Right lobe of liver (tissue), 6 donors: ENCODE measurements around the gene CEACAM18. TPM values are rescaled to one million over a fixed set of nuclear protein-coding genes. Genes with fewer than 3 reads are reported as not detected.

Experiments
- ATAC-seq, 4 donors: fragments of 200-7000 bp; cut with Tn5 transposase; one replicate each; pipeline ENCODE4 v1.9.1; 2020; ENCODE audit warnings: mild to moderate bottlenecking in 4 of 4, moderate library complexity in 4 of 4
- DNase-seq, 3 donors: peaks; one replicate each; pipeline ENCODE4 v3.0.0-alpha.2; 2020
- H3K27ac ChIP-seq, 3 donors: fragments of 200-600 bp; one replicate each; pipeline ENCODE4 v1.8.0; 2022
- H3K27me3 ChIP-seq, 2 donors: fragments of 200-600 bp; one replicate each; pipeline ENCODE4 v1.8.0; 2022
- H3K36me3 ChIP-seq, 4 donors: fragments of 200-600 bp; sonication (generic) in 1 of 4; one replicate each; pipeline versions ENCODE4 v1.5.1 to v1.8.0; 2017 to 2022; ENCODE audit warnings: control low read depth in 1 of 4
- H3K4me1 ChIP-seq, 4 donors: fragments of 200-600 bp; sonication (generic) in 1 of 4; one replicate each; pipeline versions ENCODE4 v1.5.1 to v1.8.0; 2017 to 2022; ENCODE audit warnings: control low read depth in 1 of 4
- H3K4me3 ChIP-seq, 3 donors: fragments of 200-600 bp; one replicate each; pipeline ENCODE4 v1.8.0; 2022
- H3K9me3 ChIP-seq, 4 donors: fragments of 200-600 bp; sonication (generic) in 1 of 4; one replicate each; pipeline versions ENCODE4 v1.5.1 to v1.8.0; 2017 to 2022; ENCODE audit warnings: control low read depth in 1 of 4
- POLR2A ChIP-seq: fragments of 450-650 bp; IDR thresholded peaks from one replicate; pipeline ENCODE4 v1.6.1; 2017; ENCODE audit warnings: antibody characterized with exemption, mild to moderate bottlenecking
- WGBS: methylation state at CpG from one replicate; pipeline ENCODE4 v1.1.6; 2018; ENCODE audit warnings: low coverage, low lambda C conversion rate; ENCODE audit not compliant: insufficient coverage; ENCODE audit errors: missing lambda C conversion rate; 5-methylcytosine and 5-hydroxymethylcytosine counted together
- intact Hi-C, 2 donors: fragments of 100-400 bp; cut with DNase I; formaldehyde crosslinking; loops; one replicate each; pipeline versions ENCODE4 v1.11.2 to v1.14.1; 2022
- total RNA-seq, 6 experiments: library from RNA; depleted of rRNA in 2 of 6; stranded (reverse); fragments of >200 nt in 2 of 6; fragmentation: NEBNext Ultra II Directional in 3 of 6; extraction: Animal tissue kit (Norgen Biotek cat#: 25700) in 3 of 6; gene quantifications; one replicate each; pipeline versions ENCODE4 v1.1.0 to v1.2.4, GENCODE V29; 2016 to 2023
- TF ChIP-seq, protein P1 (sequence below), 4 donors: fragments of 200-600 bp in 3 of 4; fragments of 450-650 bp in 1 of 4; IDR thresholded peaks; one replicate each; pipeline versions ENCODE4 v1.5.1 to v1.8.0; 2016 to 2022; ENCODE audit warnings: antibody characterized with exemption in 4 of 4, mild to moderate bottlenecking in 2 of 4
- donor health status: DM: no; HTN: yes; CAD: no.
- donor health status: DM: no; HTN: no; CAD: no.
- donor health status: DM: no; HTN: no; CAD: no.
- donor health status: DM: no; HTN: yes; CAD: no.
- donor health status: DM: no; HTN: yes; CAD: no.

CEACAM18 gene
- total RNA-seq, 6 experiments from 2014 or later = not detected

DNA sequence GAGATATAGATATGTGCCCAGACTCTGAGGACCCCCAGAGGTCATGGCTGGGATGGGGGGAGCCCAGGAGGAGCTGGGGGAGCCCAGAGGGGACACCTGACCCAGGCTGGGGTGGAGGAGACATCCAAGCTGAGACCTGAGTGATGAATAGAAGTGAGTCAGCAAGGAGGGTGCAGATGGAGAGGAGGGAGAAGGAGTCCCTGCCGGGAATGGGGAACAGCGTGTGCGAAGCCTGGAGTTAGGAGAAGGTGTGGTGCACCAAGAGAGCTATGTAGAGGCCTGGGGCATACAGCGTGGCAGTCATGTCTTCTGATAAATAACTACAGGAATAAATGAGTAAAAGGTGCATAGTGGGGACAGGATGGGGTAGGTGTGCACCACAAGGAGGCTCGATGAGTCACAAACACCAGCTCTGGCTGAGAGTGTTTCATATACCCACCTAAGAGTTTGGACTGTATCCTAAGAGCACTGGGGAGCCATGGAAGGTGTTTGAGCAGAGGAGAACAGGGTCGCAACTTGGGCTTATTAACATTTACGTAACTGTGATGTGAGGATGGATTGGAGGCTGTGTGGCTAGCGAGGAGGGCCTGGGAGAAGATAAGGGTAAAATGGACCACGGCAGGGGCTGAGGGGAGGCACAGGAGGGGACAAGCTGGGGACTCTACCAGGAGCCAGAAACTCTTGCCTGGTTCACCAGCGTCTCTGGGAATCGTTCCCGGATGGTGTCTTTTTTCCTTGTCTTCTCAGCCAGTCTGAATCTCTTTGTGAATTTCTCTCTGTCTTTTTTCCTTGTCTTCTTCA, 1.4 kb downstream of the CEACAM18 start:
- intact Hi-C loops = loop anchor here in 1 of 2 donors (10.0 kb wide), 1 partner anchor 175 kb away; no protein-coding TSS in a partner anchor
- no peak for TF ChIP-seq POLR2A
- TF ChIP-seq, protein P1, sequence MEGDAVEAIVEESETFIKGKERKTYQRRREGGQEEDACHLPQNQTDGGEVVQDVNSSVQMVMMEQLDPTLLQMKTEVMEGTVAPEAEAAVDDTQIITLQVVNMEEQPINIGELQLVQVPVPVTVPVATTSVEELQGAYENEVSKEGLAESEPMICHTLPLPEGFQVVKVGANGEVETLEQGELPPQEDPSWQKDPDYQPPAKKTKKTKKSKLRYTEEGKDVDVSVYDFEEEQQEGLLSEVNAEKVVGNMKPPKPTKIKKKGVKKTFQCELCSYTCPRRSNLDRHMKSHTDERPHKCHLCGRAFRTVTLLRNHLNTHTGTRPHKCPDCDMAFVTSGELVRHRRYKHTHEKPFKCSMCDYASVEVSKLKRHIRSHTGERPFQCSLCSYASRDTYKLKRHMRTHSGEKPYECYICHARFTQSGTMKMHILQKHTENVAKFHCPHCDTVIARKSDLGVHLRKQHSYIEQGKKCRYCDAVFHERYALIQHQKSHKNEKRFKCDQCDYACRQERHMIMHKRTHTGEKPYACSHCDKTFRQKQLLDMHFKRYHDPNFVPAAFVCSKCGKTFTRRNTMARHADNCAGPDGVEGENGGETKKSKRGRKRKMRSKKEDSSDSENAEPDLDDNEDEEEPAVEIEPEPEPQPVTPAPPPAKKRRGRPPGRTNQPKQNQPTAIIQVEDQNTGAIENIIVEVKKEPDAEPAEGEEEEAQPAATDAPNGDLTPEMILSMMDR (IDR thresholded peaks at IDR 0.05) = no peak
- no peaks in the 10 kb centered on the region for H3K27me3 ChIP-seq
- ATAC-seq (peak in 1 of 4 donors; percentile 20), DNase-seq (no peak)
- H3K36me3 ChIP-seq = no peaks in the 10 kb centered on the region
- H3K4me1 ChIP-seq = no peaks in the 10 kb centered on the region
- H3K4me3 ChIP-seq = no peak overlapping the region
- H3K9me3 ChIP-seq = no peaks in the 10 kb centered on the region
- WGBS = 62% methylated on average over 12 of the region's 12 CpGs
- no peak overlapping the region for H3K27ac ChIP-seq

DNA sequence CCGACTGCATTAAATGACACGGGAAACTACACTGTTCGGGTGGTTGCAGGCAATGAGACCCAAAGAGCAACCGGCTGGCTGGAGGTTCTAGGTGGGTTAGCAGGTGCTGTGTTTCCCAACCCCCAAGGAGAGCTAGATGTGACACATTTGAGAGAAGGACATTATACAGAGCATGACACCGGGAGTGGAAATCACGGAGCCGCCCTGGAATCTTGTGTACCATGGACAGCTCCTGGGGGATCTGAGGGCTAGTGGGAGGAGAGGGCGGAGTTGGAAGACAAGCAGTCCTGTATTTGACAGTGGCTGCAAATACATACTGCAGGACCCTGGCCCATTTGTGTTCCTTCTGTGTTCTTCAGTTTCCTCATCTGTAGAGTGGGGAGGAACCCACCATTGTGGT, 2.3 kb downstream of the CEACAM18 start:
- Histone ChIP-seq H3K4me1 (no peaks in the 10 kb centered on the region), H3K9me3 (no peaks in the 10 kb centered on the region), H3K36me3 (no peaks in the 10 kb centered on the region), H3K4me3 (no peak overlapping the region), H3K27ac (no peak overlapping the region), H3K27me3 (no peaks in the 10 kb centered on the region)
- intact Hi-C loops = loop anchor here in 1 of 2 donors (10.0 kb wide), 1 partner anchor 174 kb away; no protein-coding TSS in a partner anchor
- no peak for DNase-seq
- 27% methylated on average over 6 of the region's 8 CpGs for WGBS
- ATAC-seq = no peak
- TF ChIP-seq, protein P1 (IDR thresholded peaks at IDR 0.05) = no peak

DNA sequence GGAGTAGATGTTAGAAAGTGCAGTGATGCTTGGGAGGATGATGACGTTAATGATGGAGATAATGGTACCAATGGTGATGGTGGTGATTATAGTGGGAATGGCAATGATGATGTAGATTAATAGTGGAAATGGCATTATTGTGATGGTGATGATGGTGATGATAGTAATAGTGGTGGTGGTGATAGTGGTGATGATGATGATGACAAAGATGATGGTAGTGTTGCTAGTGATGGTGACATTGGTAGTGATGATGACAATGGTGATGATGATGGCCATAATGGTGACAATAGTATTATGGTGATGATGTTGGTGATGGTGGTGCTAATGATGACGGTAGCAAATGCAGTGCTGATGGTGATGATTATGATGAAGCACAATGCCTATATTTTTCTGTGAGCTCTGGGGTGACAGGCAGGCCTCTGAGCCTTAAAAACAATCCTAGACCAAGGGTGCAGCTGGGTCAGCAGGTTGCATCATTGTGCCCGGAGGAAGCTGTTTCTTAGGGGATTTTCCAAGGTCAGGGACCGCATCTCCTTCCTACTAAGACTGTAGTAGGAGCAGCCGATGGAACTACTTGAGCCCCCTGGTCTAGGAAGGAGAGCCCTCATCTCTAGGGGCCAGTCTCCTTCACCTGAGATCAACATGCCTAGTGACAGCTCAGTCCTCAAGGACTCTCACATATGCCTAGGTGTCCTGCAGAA, 7.8 kb downstream of the CEACAM18 start:
- 47% methylated on average over 3 of the region's 5 CpGs for WGBS
- H3K4me3 ChIP-seq = no peak overlapping the region
- H3K4me1 ChIP-seq = no peaks in the 10 kb centered on the region
- H3K36me3 ChIP-seq = no peaks in the 10 kb centered on the region
- H3K27ac ChIP-seq = no peak overlapping the region
- DNase-seq = no peak
- H3K9me3 ChIP-seq = no peaks in the 10 kb centered on the region
- no peaks in the 10 kb centered on the region for H3K27me3 ChIP-seq
- no peak for ATAC-seq
- TF ChIP-seq, protein P1 (IDR thresholded peaks at IDR 0.05) = no peak
- no peak for TF ChIP-seq POLR2A
- intact Hi-C loops = loop anchor here in 1 of 2 donors (10.0 kb wide), 1 partner anchor 169 kb away; no protein-coding TSS in a partner anchor

DNA sequence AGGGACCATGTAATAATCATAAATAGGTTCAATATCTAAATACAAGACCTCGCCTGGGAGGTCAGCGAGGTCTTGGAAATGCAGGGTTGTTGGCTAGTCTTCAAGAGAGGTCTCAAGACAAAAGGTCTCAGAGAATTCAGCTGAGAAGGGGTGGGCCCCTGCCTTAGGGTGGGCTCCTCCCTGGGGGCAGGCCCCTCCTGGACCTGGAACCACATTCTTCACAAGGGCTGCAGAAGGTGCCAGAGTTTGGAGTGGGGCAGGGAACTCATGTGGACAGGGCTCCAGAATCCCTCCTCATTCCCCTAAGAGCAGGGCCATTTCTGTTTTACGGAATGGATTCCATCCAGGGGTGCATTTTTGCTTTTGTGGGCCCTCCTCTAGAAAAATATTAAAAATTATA, 10.2 kb downstream of the CEACAM18 start:
- Histone ChIP-seq H3K4me1 (no peaks in the 10 kb centered on the region), H3K4me3 (no peak overlapping the region), H3K9me3 (no peaks in the 10 kb centered on the region), H3K27me3 (no peaks in the 10 kb centered on the region), H3K36me3 (no peaks in the 10 kb centered on the region), H3K27ac (no peak overlapping the region)
- ATAC-seq (no peak), DNase-seq (no peak)
- TF ChIP-seq, protein P1 (IDR thresholded peaks at IDR 0.05) = no peak
- TF ChIP-seq POLR2A = no peak
- WGBS = 73% methylated on average over 3 of the region's 3 CpGs
- intact Hi-C loops = loop anchor here in 1 of 2 donors (10.0 kb wide), 1 partner anchor 166 kb away; no protein-coding TSS in a partner anchor
